ENCODE data around the gene QRFP. TPM values are rescaled to one million over a fixed set of nuclear protein-coding genes. Genes with fewer than 3 reads are reported as not detected.
"Not testable (repeated sequence)": the region's sequence is repeated elsewhere in the genome, so short reads cannot be mapped to it uniquely, and the experiment has no call there.

Gene QRFP
- total RNA-seq, 1 donor, result not detected

DNA sequence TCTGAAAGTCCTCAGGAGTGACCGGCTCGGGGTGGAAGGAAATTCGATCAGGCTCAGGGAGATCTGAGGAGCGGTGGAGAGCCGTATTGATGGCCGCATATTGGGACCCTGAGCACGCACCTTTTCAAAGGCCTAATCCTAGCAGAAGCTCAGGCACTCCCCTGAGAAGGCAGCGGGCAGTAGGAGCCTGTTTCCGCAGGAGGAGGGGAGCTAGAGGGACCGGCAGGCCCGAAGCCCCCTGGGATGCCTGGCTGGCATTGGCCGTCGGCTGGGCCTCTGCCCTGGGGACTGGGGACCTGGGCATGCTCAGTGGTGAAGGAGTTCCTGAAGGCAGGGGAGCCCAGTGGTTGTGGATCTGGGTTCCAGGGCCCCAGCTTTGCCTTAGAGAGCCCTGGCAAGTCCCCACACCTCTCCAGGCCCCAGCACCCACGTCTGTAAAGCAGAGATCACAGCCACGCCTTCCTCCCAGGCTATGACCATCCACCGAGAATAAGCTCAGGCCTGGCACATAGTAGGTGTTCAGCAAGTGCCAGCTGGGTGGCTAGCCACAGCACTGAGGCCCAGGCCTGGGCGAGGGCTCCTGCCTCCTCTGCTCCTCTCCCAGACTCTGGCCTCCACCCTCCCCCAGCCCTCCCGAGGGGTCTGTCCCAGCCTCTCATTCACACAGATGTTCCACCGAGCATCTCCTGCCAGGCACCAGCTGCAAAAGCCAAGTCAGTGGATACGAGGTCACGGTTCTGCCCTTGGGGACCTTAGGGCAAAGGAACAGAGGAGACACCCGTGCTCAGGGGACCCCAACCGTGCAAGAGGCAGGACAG is 17.2 kb upstream of the QRFP start:
- TF ChIP-seq, protein P1, sequence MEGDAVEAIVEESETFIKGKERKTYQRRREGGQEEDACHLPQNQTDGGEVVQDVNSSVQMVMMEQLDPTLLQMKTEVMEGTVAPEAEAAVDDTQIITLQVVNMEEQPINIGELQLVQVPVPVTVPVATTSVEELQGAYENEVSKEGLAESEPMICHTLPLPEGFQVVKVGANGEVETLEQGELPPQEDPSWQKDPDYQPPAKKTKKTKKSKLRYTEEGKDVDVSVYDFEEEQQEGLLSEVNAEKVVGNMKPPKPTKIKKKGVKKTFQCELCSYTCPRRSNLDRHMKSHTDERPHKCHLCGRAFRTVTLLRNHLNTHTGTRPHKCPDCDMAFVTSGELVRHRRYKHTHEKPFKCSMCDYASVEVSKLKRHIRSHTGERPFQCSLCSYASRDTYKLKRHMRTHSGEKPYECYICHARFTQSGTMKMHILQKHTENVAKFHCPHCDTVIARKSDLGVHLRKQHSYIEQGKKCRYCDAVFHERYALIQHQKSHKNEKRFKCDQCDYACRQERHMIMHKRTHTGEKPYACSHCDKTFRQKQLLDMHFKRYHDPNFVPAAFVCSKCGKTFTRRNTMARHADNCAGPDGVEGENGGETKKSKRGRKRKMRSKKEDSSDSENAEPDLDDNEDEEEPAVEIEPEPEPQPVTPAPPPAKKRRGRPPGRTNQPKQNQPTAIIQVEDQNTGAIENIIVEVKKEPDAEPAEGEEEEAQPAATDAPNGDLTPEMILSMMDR (IDR thresholded peaks at IDR 0.05; ENCODE audit: extremely low read depth, low read depth, low read length), result no peak
- no peaks in the 10 kb centered on the region for H3K9me3 ChIP-seq (ENCODE audit: low read depth, low read length)
- no peaks in the 10 kb centered on the region for H3K36me3 ChIP-seq (ENCODE audit: insufficient read depth, low read length)
- H3K79me2 ChIP-seq (ENCODE audit: insufficient read depth, low read length), result no peaks in the 10 kb centered on the region
- H3K27ac ChIP-seq (ENCODE audit: low read depth, low read length), result peak overlapping the region; percentile 80
- H2AFZ ChIP-seq (ENCODE audit: low read length), result peak overlapping the region; percentile 67
- H3K4me1 ChIP-seq (ENCODE audit: insufficient read depth, low read length), result no peaks in the 10 kb centered on the region
- no peak for DNase-seq (ENCODE audit: insufficient read length, low spot score, missing footprints)
- peaks cover 13% of the 10 kb centered on the region for H3K27me3 ChIP-seq (ENCODE audit: insufficient read depth, low read length)
- H3K4me3 ChIP-seq (ENCODE audit: insufficient read depth, low read length), result peak overlapping the region; percentile 4
- H3K4me2 ChIP-seq (ENCODE audit: insufficient read depth, low read length), result peak overlapping the region; percentile 57
- H4K20me1 ChIP-seq (ENCODE audit: insufficient read depth, low read length), result no peaks in the 10 kb centered on the region

- no peaks in the 10 kb centered on the region for H3K79me2 ChIP-seq (ENCODE audit: insufficient read depth, low read length)
- H3K27me3 ChIP-seq (ENCODE audit: insufficient read depth, low read length), result peaks cover 6% of the 10 kb centered on the region
- H3K4me1 ChIP-seq (ENCODE audit: insufficient read depth, low read length), result no peaks in the 10 kb centered on the region
- no peaks in the 10 kb centered on the region for H4K20me1 ChIP-seq (ENCODE audit: insufficient read depth, low read length)
- H3K9me3 ChIP-seq (ENCODE audit: low read depth, low read length), result no peaks in the 10 kb centered on the region
- TF ChIP-seq, protein P1 (IDR thresholded peaks at IDR 0.05; ENCODE audit: extremely low read depth, low read depth, low read length), result no peak
- peak overlapping the region; percentile 4 for H3K4me3 ChIP-seq (ENCODE audit: insufficient read depth, low read length)
- peak overlapping the region; percentile 80 for H3K27ac ChIP-seq (ENCODE audit: low read depth, low read length)
- H2AFZ ChIP-seq (ENCODE audit: low read length), result peak overlapping the region; percentile 70
- no peaks in the 10 kb centered on the region for H3K36me3 ChIP-seq (ENCODE audit: insufficient read depth, low read length)
- peak overlapping the region; percentile 57 for H3K4me2 ChIP-seq (ENCODE audit: insufficient read depth, low read length)
- DNase-seq (ENCODE audit: insufficient read length, low spot score, missing footprints), result peak; percentile 96
These were observed 16.5 kb upstream of the QRFP start for GRCh38 chr9:130912932-130913598.

- Histone ChIP-seq H3K27ac (ENCODE audit: low read depth, low read length) (no peak overlapping the region), H3K79me2 (ENCODE audit: insufficient read depth, low read length) (no peaks in the 10 kb centered on the region)
- TF ChIP-seq, protein P1 (IDR thresholded peaks at IDR 0.05; ENCODE audit: extremely low read depth, low read depth, low read length), result no peak
These were observed 14.8 kb upstream of the QRFP start for GRCh38 chr9:130911254-130912049.

GRCh38 chr9:130910670-130911069 is 14.1 kb upstream of the QRFP start:
- H3K36me3 ChIP-seq (ENCODE audit: insufficient read depth, low read length); DNase-seq (ENCODE audit: insufficient read length, low spot score, missing footprints); H3K9me3 ChIP-seq (ENCODE audit: low read depth, low read length); H2AFZ ChIP-seq (ENCODE audit: low read length); H3K4me2 ChIP-seq (ENCODE audit: insufficient read depth, low read length); H4K20me1 ChIP-seq (ENCODE audit: insufficient read depth, low read length); H3K4me3 ChIP-seq (ENCODE audit: insufficient read depth, low read length); H3K4me1 ChIP-seq (ENCODE audit: insufficient read depth, low read length); H3K79me2 ChIP-seq (ENCODE audit: insufficient read depth, low read length); H3K27ac ChIP-seq (ENCODE audit: low read depth, low read length); H3K27me3 ChIP-seq (ENCODE audit: insufficient read depth, low read length): not testable (repeated sequence)

More at GRCh38 chr9:130911254-130912049, 14.8 kb upstream of the QRFP start:
- no peaks in the 10 kb centered on the region for H3K4me1 ChIP-seq (ENCODE audit: insufficient read depth, low read length)
- H3K9me3 ChIP-seq (ENCODE audit: low read depth, low read length), result no peaks in the 10 kb centered on the region
- DNase-seq (ENCODE audit: insufficient read length, low spot score, missing footprints), result no peak
- H4K20me1 ChIP-seq (ENCODE audit: insufficient read depth, low read length), result no peaks in the 10 kb centered on the region
- H3K4me3 ChIP-seq (ENCODE audit: insufficient read depth, low read length), result no peak overlapping the region
- H3K36me3 ChIP-seq (ENCODE audit: insufficient read depth, low read length), result no peaks in the 10 kb centered on the region
- H3K27me3 ChIP-seq (ENCODE audit: insufficient read depth, low read length), result no peaks in the 10 kb centered on the region
- H3K4me2 ChIP-seq (ENCODE audit: insufficient read depth, low read length), result no peak overlapping the region
- no peak overlapping the region for H2AFZ ChIP-seq (ENCODE audit: low read length)

GRCh38 chr9:130910041-130910440 is 13.4 kb upstream of the QRFP start:
- H3K27ac ChIP-seq (ENCODE audit: low read depth, low read length); H4K20me1 ChIP-seq (ENCODE audit: insufficient read depth, low read length); H3K36me3 ChIP-seq (ENCODE audit: insufficient read depth, low read length); H2AFZ ChIP-seq (ENCODE audit: low read length); H3K4me2 ChIP-seq (ENCODE audit: insufficient read depth, low read length); H3K4me3 ChIP-seq (ENCODE audit: insufficient read depth, low read length); H3K27me3 ChIP-seq (ENCODE audit: insufficient read depth, low read length); H3K4me1 ChIP-seq (ENCODE audit: insufficient read depth, low read length); H3K9me3 ChIP-seq (ENCODE audit: low read depth, low read length); DNase-seq (ENCODE audit: insufficient read length, low spot score, missing footprints); H3K79me2 ChIP-seq (ENCODE audit: insufficient read depth, low read length): not testable (repeated sequence)

Data from osteoblast (primary cell).